ENCODE data around the gene ABR.

DNA sequence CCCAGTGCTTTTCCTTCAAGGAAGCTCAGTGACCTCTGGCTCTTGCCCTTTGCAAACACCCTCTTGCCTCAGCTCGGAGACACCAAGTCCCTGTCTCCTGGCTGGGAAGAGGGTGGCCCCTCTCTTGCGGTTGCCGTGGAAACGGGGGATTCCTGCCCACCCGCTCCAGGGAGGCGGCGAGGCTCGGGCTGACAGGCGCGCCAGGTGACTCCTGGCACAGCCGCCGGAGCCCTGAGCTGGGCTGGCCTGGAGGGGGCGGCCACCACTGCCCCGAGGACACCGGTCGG lies 71.4 kb downstream of the ABR start:
- no peak for TF ChIP-seq CTCF (IDR thresholded peaks at IDR 0.05; ENCODE audit: insufficient read depth, low read length)
- TF ChIP-seq, protein P1, sequence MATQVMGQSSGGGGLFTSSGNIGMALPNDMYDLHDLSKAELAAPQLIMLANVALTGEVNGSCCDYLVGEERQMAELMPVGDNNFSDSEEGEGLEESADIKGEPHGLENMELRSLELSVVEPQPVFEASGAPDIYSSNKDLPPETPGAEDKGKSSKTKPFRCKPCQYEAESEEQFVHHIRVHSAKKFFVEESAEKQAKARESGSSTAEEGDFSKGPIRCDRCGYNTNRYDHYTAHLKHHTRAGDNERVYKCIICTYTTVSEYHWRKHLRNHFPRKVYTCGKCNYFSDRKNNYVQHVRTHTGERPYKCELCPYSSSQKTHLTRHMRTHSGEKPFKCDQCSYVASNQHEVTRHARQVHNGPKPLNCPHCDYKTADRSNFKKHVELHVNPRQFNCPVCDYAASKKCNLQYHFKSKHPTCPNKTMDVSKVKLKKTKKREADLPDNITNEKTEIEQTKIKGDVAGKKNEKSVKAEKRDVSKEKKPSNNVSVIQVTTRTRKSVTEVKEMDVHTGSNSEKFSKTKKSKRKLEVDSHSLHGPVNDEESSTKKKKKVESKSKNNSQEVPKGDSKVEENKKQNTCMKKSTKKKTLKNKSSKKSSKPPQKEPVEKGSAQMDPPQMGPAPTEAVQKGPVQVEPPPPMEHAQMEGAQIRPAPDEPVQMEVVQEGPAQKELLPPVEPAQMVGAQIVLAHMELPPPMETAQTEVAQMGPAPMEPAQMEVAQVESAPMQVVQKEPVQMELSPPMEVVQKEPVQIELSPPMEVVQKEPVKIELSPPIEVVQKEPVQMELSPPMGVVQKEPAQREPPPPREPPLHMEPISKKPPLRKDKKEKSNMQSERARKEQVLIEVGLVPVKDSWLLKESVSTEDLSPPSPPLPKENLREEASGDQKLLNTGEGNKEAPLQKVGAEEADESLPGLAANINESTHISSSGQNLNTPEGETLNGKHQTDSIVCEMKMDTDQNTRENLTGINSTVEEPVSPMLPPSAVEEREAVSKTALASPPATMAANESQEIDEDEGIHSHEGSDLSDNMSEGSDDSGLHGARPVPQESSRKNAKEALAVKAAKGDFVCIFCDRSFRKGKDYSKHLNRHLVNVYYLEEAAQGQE (IDR thresholded peaks at IDR 0.05; ENCODE audit: insufficient replicate concordance, low read depth) = no peak

Data from HL-60 (cell line).